H1 (cell line): Measurements from ENCODE around the gene SLC35F3. TPM values are rescaled to one million over a fixed set of nuclear protein-coding genes. Genes with fewer than 3 reads are reported as not detected.

ENCODE experiments used
- CTBP2 ChIP-seq: IDR thresholded peaks from 2 replicates; pipeline ENCODE4 v1.7.0; 2011; ENCODE audit warnings: borderline replicate concordance, mild to moderate bottlenecking, moderate library complexity, mixed read lengths, low read length; ENCODE audit not compliant: insufficient read depth, insufficient read length
- GTF2F1 ChIP-seq: IDR thresholded peaks from 2 replicates; pipeline ENCODE4 v1.6.1; 2012; ENCODE audit warnings: low read depth, low read length, improper control_type of control experiment, borderline replicate concordance
- HDAC2 ChIP-seq, 2 experiments: fragments of 300-600 bp in 1 of 2; sonication (generic) in 1 of 2; IDR thresholded peaks; 2 replicates each; pipeline ENCODE4 v1.6.1; 2011 to 2012; ENCODE audit warnings: low read depth in 2 of 2, low read length in 2 of 2, mild to moderate bottlenecking in 2 of 2, moderate library complexity in 2 of 2, borderline replicate concordance in 1 of 2, inconsistent platforms in 1 of 2
- HDAC6 ChIP-seq: IDR thresholded peaks from one replicate; pipeline ENCODE4 v1.7.1; 2012; ENCODE audit warnings: low read depth, mild to moderate bottlenecking, inconsistent platforms, low read length, moderate library complexity
- JUN ChIP-seq: IDR thresholded peaks from 2 replicates; pipeline ENCODE4 v1.6.1; 2011; ENCODE audit warnings: low read depth, mild to moderate bottlenecking, improper control_type of control experiment, low read length
- JUND ChIP-seq: IDR thresholded peaks from 2 replicates; pipeline ENCODE4 v1.6.1; 2011; ENCODE audit warnings: mild to moderate bottlenecking, improper control_type of control experiment, low read length
- KDM4A ChIP-seq: IDR thresholded peaks from one replicate; pipeline ENCODE4 v1.7.1; 2012; ENCODE audit warnings: low read depth, mild to moderate bottlenecking, moderate library complexity, low read length, inconsistent platforms; ENCODE audit not compliant: severe bottlenecking
- NANOG ChIP-seq: IDR thresholded peaks from 2 replicates; pipeline ENCODE4 v1.6.1; 2011; ENCODE audit warnings: low read length, low read depth, mild to moderate bottlenecking, inconsistent platforms; ENCODE audit not compliant: insufficient read depth, poor library complexity, severe bottlenecking
- RXRA ChIP-seq: IDR thresholded peaks from 2 replicates; pipeline ENCODE4 v1.6.1; 2011; ENCODE audit warnings: low read depth, mild to moderate bottlenecking, low read length, moderate library complexity; ENCODE audit not compliant: insufficient read depth
- SRF ChIP-seq: IDR thresholded peaks from 2 replicates; pipeline ENCODE4 v1.6.1; 2011; ENCODE audit warnings: mild to moderate bottlenecking, low read depth, low read length, moderate library complexity
- YY1 ChIP-seq: IDR thresholded peaks from 2 replicates; pipeline ENCODE4 v1.6.1; 2011; ENCODE audit warnings: low read depth, mild to moderate bottlenecking, low read length
- polyA plus RNA-seq, 7 experiments: library from polyadenylated mRNA; depleted of rRNA in 3 of 7; stranded (reverse) in 5 of 7; unstranded in 2 of 7; fragments of >200 nt in 5 of 7; fragments of 200-250 nt in 2 of 7; gene quantifications; 1 replicate in 5 of 7; 2 replicates in 1 of 7; 4 replicates in 1 of 7; pipeline versions ENCODE4 v1.2.1 to v1.2.3, GENCODE V29; 2011 to 2013; ENCODE audit warnings: missing spikeins in 2 of 7, mixed read lengths in 2 of 7
- total RNA-seq: library from RNA; stranded (reverse); fragmentation: NEBNext Ultra II Directional; extraction: Animal tissue kit (Norgen Biotek cat#: 25700); gene quantifications from 2 replicates; pipeline ENCODE4 v1.2.1, GENCODE V29; 2021

The SLC35F3 gene
- total and polyA plus RNA-seq, 2 of the 8 experiments (the other 6 are each of a cell fraction or from before 2014, with no cell fraction given), result 0.78 to 1.2 TPM

DNA sequence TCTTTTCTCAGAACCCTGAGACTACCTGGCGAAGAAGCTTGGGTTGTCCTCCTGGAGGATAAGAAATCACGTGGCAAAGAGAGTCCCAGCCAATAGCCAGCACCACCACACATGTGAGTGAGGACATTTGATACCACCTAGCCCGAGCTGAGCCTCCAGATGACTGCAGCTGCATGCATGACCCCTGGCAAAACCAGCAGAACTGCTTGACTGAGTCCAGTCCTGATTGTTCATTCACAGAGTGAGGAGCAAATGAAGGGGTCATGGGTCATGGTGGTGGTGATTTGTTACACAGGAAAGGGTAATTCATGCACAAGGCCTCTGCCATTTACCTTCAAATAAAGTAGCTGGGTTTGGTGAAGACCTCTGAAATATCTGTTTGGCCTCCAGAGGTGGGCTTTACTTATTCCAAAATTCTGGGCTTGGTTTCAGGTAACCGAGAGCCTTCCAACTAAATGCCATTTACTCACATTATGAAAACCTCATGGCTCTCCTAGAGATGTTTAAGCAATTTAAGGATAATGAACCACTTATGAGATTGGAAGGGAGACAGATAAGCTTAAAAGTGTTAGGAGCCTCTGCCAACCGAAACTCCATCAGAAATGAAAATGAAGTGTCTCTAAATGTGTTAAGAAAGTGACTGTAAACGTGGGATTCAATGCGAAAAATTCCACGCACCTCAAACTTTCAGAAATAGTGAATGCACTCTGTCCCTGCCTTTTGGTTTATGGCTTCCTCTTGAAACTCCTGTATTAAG lies 163.3 kb downstream of the SLC35F3 start (continued):
- TF ChIP-seq CTBP2, result no peak
- TF ChIP-seq JUN, result no peak
- TF ChIP-seq NANOG, result no peak
- TF ChIP-seq GTF2F1, result no peak
- no peak for TF ChIP-seq YY1
- no peak for TF ChIP-seq SRF
- TF ChIP-seq HDAC6, result no peak
- no peak for TF ChIP-seq KDM4A
- no peak for TF ChIP-seq RXRA
- no peak for TF ChIP-seq JUND
- no peak for TF ChIP-seq HDAC2 (IDR thresholded peaks at IDR 0.05; ENCODE audit: borderline replicate concordance in 1 of 2, low read depth in 2 of 2, low read length in 2 of 2)
